ENCODE measurements around the gene CEACAM1.
"Not testable (repeated sequence)": the region's sequence is repeated elsewhere in the genome, so short reads cannot be mapped to it uniquely, and the experiment has no call there.

CEACAM1 gene

GRCh38 chr19:42469311-42470235 lies 58.7 kb downstream of the CEACAM1 start:
- in situ Hi-C loops (cut with HindIII; ENCODE audit: low sequenced_read_pairs) = no loop called here
- no peak for DNase-seq (ENCODE audit: low read depth, low spot score)

DNA sequence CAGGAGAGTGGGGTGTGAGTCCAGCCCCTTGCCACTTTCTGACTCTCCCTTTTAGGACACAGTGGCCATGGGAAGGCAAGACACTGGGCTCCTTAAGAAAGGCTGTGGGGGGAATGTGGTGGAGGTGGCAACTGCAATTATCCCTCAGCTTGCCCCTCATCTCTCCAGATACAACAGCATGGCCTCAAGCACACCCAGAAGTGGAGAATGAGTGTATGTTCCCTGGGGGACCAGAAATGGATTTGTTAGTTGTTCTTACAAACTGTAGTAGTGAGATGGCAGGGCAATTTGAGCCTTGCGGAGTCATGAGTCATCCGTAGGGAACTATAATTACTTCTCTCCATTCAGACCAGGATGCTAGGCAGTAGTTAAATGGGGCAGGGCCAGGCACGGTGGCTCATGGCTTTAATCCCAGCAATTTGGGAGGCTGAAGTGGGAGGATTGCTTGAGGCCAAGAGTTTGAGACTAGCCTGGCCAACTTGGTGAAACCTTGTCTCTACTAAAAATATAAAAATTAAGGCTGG lies 59.9 kb downstream of the CEACAM1 start:
- in situ Hi-C loops (cut with HindIII; ENCODE audit: low sequenced_read_pairs) = no loop called here

More at GRCh38 chr19:42469311-42470235, 58.7 kb downstream of the CEACAM1 start:
- TF ChIP-seq, protein P1, sequence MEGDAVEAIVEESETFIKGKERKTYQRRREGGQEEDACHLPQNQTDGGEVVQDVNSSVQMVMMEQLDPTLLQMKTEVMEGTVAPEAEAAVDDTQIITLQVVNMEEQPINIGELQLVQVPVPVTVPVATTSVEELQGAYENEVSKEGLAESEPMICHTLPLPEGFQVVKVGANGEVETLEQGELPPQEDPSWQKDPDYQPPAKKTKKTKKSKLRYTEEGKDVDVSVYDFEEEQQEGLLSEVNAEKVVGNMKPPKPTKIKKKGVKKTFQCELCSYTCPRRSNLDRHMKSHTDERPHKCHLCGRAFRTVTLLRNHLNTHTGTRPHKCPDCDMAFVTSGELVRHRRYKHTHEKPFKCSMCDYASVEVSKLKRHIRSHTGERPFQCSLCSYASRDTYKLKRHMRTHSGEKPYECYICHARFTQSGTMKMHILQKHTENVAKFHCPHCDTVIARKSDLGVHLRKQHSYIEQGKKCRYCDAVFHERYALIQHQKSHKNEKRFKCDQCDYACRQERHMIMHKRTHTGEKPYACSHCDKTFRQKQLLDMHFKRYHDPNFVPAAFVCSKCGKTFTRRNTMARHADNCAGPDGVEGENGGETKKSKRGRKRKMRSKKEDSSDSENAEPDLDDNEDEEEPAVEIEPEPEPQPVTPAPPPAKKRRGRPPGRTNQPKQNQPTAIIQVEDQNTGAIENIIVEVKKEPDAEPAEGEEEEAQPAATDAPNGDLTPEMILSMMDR (IDR thresholded peaks at IDR 0.05; ENCODE audit: low read depth, low read length) = no peak
- H3K4me3 ChIP-seq (ENCODE audit: low read depth, low read length) = no peak overlapping the region

DNA sequence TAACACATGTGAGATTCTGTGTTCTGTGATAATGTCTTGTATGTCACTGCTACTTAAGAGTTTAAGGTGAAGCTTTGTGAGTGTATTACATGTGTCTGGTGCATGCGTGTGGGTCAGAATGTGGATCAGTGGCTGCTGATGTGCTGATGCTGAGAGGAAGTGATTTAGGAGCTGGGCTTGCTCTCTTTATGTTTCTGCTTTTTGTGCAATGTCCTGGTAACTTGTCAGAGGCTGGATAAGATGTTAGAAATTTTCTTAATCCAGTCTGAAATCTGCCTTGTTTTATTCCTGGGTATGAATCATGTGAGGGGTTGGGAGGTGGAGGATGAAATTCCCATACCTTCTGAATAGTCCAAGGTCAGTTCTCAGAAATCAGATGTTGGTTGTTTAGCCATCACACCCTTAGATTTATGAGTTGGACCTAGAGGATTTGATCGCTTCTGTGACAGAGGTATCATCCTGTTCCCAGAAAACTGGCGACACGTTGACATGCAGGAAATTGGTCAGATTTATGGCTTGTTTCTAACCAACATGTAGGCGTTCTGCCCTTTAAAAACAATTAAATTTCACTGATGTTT lies 61.0 kb downstream of the CEACAM1 start:
- in situ Hi-C loops (cut with HindIII; ENCODE audit: low sequenced_read_pairs) = no loop called here
- no peak for DNase-seq (ENCODE audit: low read depth, low spot score)
- H3K4me3 ChIP-seq (ENCODE audit: low read depth, low read length) = no peak overlapping the region
- TF ChIP-seq, protein P1 (IDR thresholded peaks at IDR 0.05; ENCODE audit: low read depth, low read length) = no peak

More for the DNA sequence above, 59.9 kb downstream of the CEACAM1 start:
- peak; percentile 80 for DNase-seq (ENCODE audit: low read depth, low spot score)
- TF ChIP-seq, protein P1 (IDR thresholded peaks at IDR 0.05; ENCODE audit: low read depth, low read length) = no peak
- no peak overlapping the region for H3K4me3 ChIP-seq (ENCODE audit: low read depth, low read length)

DNA sequence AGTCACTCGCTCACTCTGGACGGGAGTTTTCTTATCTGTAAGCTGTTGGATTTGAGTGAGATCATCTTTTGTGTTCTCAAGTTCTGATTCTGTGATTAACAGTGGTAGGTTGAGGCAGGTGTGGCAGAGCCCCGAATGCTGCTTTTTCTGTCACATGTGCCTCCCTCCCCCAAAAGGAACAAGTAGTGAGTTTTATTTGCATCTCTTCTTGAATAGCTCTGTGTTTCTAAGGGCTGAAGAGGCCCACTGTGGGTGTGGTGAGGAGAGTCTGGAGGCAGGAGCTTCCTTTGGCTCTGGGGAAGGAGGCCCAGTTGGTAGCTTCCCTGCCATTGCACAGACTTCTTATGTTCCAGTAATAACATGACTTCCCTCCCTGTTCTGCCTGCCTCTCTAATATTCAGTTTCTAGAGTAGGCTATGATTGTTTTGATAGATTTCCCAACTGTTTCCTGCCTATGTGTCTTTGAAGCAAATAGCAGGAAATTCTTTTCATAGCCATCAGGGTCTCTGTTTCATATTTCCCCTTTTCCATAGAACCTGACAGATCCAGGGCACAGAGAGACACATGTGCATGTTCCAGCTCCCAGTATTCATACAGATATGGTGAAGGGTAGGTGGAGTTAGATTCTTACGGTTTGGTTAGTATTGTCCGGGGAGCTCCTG lies 61.6 kb downstream of the CEACAM1 start:
- in situ Hi-C loops (cut with HindIII; ENCODE audit: low sequenced_read_pairs) = no loop called here
- TF ChIP-seq, protein P1 (IDR thresholded peaks at IDR 0.05; ENCODE audit: low read depth, low read length) = no peak
- DNase-seq (ENCODE audit: low read depth, low spot score) = peak; percentile 13
- H3K4me3 ChIP-seq (ENCODE audit: low read depth, low read length) = no peak overlapping the region

- TF ChIP-seq, protein P1 (IDR thresholded peaks at IDR 0.05; ENCODE audit: low read depth, low read length) = no peak
- no peak for DNase-seq (ENCODE audit: low read depth, low spot score)
- in situ Hi-C loops (cut with HindIII; ENCODE audit: low sequenced_read_pairs) = no loop called here
- H3K4me3 ChIP-seq (ENCODE audit: low read depth, low read length) = no peak overlapping the region
Observed at GRCh38 chr19:42465827-42466280, 62.4 kb downstream of the CEACAM1 start.

DNA sequence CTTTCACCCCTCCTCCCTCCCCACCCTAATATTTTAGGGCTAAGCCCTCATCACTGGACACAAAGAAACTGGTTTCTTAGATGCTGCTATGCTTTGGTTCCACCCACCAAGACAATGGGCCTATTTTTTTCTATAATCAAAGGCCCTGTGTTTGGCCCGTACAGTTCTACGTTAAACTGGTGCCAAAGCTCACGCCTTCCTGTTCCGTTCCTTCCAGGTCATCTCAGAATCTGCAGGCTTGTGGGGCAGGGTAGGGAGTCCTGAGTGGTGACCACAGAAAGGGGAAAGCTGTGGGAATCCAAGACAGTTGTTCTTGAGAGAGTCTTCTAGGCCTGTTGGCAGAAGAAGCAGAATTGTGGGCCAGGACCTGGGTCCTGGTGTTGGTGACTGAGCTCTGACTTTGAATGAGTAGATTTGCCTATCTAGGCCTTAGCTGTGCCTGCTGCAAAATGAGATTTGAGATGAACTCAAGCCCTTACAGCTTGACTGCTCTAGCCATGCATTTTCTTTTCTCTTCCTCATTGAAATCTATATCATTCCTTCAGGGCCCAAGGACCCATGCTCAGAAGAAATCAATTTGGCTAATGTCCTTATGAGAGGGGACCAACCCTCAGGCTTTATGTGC lies 66.5 kb downstream of the CEACAM1 start:
- in situ Hi-C loops (cut with HindIII; ENCODE audit: low sequenced_read_pairs) = no loop called here
- TF ChIP-seq, protein P1 (IDR thresholded peaks at IDR 0.05; ENCODE audit: low read depth, low read length) = no peak
- H3K4me3 ChIP-seq (ENCODE audit: low read depth, low read length) = no peak overlapping the region
- no peak for DNase-seq (ENCODE audit: low read depth, low spot score)

DNA sequence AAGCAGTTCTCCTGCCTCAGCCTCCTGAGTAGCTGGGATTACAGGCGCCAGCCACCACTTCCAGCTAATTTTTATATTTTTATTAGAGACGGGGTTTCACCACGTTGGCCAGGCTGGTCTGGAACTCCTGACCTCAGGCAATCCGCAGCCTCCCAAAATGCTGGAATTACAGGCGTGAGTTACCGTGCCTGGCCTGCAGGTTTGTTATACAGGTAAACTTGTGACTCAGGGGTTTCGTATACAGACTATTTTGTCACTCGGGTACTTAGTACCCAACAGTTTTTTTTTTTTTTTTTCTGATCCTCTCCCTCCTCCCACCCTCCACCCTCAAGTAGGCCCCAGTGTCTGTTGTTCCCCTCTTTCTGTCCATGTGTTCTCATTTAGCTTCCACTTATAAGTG lies 67.0 kb downstream of the CEACAM1 start:
- DNase-seq (ENCODE audit: low read depth, low spot score); H3K4me3 ChIP-seq (ENCODE audit: low read depth, low read length); in situ Hi-C loops (cut with HindIII; ENCODE audit: low sequenced_read_pairs): not testable (repeated sequence)
